Sigmoid colon (tissue), 7 donors: ENCODE results near the gene RPL35. TPM values are rescaled to one million over a fixed set of nuclear protein-coding genes. Genes with fewer than 3 reads are reported as not detected.

Experiments used
- DNase-seq: peaks from one replicate; pipeline ENCODE4 v3.0.0-alpha.2; 2019
- H3K27ac ChIP-seq, 4 donors: fragments of 200-600 bp; sonication (generic); one replicate each; pipeline ENCODE4 v1.5.1; 2016 to 2019; ENCODE audit warnings: mild to moderate bottlenecking in 1 of 4
- H3K27me3 ChIP-seq, 3 donors: fragments of 200-600 bp; sonication (generic); one replicate each; pipeline ENCODE4 v1.5.1; 2019; ENCODE audit warnings: mild to moderate bottlenecking in 1 of 3
- H3K36me3 ChIP-seq, 4 donors: fragments of 200-600 bp; sonication (generic); one replicate each; pipeline ENCODE4 v1.5.1; 2016 to 2019
- H3K4me1 ChIP-seq, 4 donors: fragments of 200-600 bp; sonication (generic); one replicate each; pipeline ENCODE4 v1.5.1; 2017 to 2019
- H3K4me3 ChIP-seq, 4 donors: fragments of 200-600 bp; sonication (generic); one replicate each; pipeline ENCODE4 v1.5.1; 2017 to 2019; ENCODE audit warnings: mild to moderate bottlenecking in 2 of 4, moderate library complexity in 1 of 4
- H3K9me3 ChIP-seq, 4 donors: fragments of 200-600 bp in 3 of 4; sonication (generic) in 3 of 4; one replicate each; pipeline versions ENCODE4 v1.5.1 to v1.6.1; 2013 to 2019
- EP300 ChIP-seq, 4 donors: sonication (generic); formaldehyde crosslinking; IDR thresholded peaks; one replicate each; pipeline ENCODE4 v1.6.1; 2017; ENCODE audit warnings: antibody characterized with exemption in 4 of 4
- POLR2A ChIP-seq, 2 donors: fragments of 450-650 bp; IDR thresholded peaks; one replicate each; pipeline ENCODE4 v1.6.1; 2016; ENCODE audit warnings: antibody characterized with exemption in 2 of 2, mild to moderate bottlenecking in 2 of 2, moderate library complexity in 2 of 2
- POLR2AphosphoS5 ChIP-seq, 4 donors: sonication (generic); formaldehyde crosslinking; IDR thresholded peaks; one replicate each; pipeline ENCODE4 v1.6.1; 2017; ENCODE audit warnings: antibody characterized with exemption in 4 of 4
- WGBS, 2 donors: extraction: QIAGEN DNeasy Blood & Tissue Kit; methylation state at CpG; one replicate each; pipeline ENCODE4 v1.1.7; 2013; 5-methylcytosine and 5-hydroxymethylcytosine counted together
- intact Hi-C: fragments of 100-400 bp; cut with DNase I; formaldehyde crosslinking; loops from one replicate; pipeline ENCODE4 v1.15.1; 2023
- polyA plus RNA-seq, 3 donors: library from polyadenylated mRNA; stranded (reverse); fragments of 200-250 nt; gene quantifications; one replicate each; pipeline ENCODE4 v1.2.3, GENCODE V29; 2013
- total RNA-seq, 4 donors: library from RNA; depleted of rRNA; stranded (reverse); fragments of >200 nt; gene quantifications; one replicate each; pipeline ENCODE4 v1.1.0, GENCODE V29; 2016
- TF ChIP-seq, protein P1 (sequence below), 4 experiments: fragments of 450-650 bp in 3 of 4; fragments of 200-600 bp in 1 of 4; IDR thresholded peaks; one replicate each; pipeline ENCODE4 v1.5.1; 2016 to 2019; ENCODE audit warnings: antibody characterized with exemption in 4 of 4, mild to moderate bottlenecking in 3 of 4, moderate library complexity in 2 of 4
- donor health status: healthy with polysubstance abuse.
- donor health status: Bipolar disorder and iron deficiency.
- donor health status: healthy.

The RPL35 gene
- total and polyA plus RNA-seq, 7 donors = 1,773 to 4,971 (median 3,683) TPM

DNA sequence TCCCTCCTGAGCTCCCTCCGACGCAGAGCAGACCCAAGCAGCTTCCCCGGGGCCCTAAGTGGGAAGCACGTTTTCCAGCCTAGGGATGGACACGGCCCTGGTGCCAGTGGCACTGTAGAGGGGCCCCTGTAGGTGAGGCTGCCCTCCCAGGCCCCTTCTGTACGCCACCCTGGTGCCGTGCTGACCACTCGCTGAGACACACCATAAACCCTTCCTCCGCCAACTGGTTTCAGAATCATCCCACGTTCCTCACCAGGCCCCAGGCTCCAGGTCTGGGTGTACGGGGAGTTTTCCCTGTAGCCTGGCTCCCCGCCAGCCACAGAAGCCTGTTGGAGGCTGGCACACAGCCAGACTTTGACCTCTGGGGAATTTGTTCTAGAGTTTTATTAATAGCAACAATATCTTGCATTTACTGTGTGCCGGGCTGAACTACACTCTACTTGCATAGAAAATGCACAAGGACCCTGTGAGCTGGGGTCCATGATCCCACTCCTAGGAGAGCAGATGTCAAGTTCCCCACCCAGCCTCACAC is 26.7 kb downstream of the RPL35 start:
- H3K27ac ChIP-seq = peak overlapping the region; percentile 58 to 79 (median 66)
- H3K4me1 ChIP-seq = peaks cover 0 to 36% (median 33%) of the 10 kb centered on the region in 4 donors
- H3K36me3 ChIP-seq = no peaks in the 10 kb centered on the region
- no peak for TF ChIP-seq EP300 (IDR thresholded peaks at IDR 0.05)
- TF ChIP-seq POLR2AphosphoS5 (IDR thresholded peaks at IDR 0.05) = peak in 1 of 4 donors; percentile 29
- intact Hi-C loops = loop anchor here (5.0 kb wide), 1 partner anchor 58 kb away; the partner anchor contains the start of gene OLFML2A
- peak; percentile 89 for DNase-seq
- WGBS, 2 donors = 35 to 55% methylated on average over 13 of the region's 13 CpGs
- H3K27me3 ChIP-seq = no peaks in the 10 kb centered on the region
- H3K9me3 ChIP-seq = no peaks in the 10 kb centered on the region
- H3K4me3 ChIP-seq = no peak overlapping the region

DNA sequence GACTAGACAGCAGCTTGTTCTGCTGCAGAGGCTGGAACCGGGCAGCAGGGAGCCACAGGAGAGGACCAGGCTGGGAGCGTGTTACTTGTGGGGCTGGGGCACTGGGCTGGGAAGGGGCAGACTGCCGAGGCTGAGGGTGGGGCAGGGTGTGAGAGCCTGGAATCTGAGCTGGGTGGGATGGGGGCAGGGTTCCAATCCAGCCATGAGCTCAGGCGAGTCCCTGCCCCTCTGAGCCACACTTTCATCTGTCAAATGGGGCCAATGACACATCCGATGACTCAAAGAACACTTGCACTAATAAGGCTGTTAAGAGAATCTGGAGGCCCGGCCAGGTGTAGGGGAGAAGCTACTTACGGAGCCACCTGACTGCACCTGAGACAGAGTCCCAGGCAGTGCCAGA is 27.2 kb downstream of the RPL35 start:
- peak overlapping the region; percentile 58 to 79 (median 66) for H3K27ac ChIP-seq
- TF ChIP-seq, protein P1, sequence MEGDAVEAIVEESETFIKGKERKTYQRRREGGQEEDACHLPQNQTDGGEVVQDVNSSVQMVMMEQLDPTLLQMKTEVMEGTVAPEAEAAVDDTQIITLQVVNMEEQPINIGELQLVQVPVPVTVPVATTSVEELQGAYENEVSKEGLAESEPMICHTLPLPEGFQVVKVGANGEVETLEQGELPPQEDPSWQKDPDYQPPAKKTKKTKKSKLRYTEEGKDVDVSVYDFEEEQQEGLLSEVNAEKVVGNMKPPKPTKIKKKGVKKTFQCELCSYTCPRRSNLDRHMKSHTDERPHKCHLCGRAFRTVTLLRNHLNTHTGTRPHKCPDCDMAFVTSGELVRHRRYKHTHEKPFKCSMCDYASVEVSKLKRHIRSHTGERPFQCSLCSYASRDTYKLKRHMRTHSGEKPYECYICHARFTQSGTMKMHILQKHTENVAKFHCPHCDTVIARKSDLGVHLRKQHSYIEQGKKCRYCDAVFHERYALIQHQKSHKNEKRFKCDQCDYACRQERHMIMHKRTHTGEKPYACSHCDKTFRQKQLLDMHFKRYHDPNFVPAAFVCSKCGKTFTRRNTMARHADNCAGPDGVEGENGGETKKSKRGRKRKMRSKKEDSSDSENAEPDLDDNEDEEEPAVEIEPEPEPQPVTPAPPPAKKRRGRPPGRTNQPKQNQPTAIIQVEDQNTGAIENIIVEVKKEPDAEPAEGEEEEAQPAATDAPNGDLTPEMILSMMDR (IDR thresholded peaks at IDR 0.05) = no peak
- TF ChIP-seq POLR2AphosphoS5 (IDR thresholded peaks at IDR 0.05) = no peak
- H3K4me1 ChIP-seq = peaks cover 0 to 36% (median 32%) of the 10 kb centered on the region in 4 donors

DNA sequence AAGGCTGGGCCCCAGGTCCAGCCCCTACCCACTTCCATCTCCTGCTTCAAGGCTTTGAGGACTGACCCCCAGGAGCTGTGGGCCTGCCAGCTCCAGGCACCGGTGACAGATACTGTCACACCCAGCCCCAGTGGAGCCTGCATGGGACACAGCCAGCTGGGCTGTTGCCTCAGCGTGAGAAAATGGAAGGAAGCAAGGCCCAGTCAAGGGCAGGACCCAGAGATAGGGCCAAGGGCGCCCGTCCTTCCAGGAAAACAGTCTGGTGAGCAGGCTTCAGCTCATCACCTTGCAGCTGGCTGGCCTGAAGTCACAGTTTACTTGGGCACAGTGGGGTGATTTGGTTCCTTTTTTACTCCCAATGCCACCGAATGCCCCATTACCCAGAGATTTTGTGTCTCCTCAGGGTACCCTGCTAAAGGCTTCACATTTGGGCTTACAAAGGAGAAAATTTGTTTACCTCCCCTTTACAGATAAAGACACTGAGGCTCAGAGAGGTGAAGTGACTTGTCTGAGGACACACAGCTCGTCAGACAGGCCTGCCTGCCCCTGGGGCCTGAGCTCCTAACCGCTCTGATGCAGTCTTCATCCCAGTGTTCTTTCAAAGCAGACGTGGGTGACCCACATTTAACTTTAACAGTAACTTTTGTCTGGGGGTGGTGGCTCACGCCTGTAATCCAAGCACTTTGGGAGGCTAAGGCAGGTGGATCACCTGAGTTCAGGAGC is 30.0 kb downstream of the RPL35 start:
- WGBS, 2 donors = 80 to 85% methylated on average over 9 of the region's 9 CpGs
- Histone ChIP-seq H3K4me3 (no peak overlapping the region), H3K4me1 (peaks cover 0 to 36% (median 32%) of the 10 kb centered on the region in 4 donors), H3K27me3 (no peaks in the 10 kb centered on the region), H3K27ac (peak overlapping the region; percentile 76 to 80 (median 79)), H3K9me3 (no peaks in the 10 kb centered on the region), H3K36me3 (no peaks in the 10 kb centered on the region)
- intact Hi-C loops = no loop called here
- TF ChIP-seq EP300 (IDR thresholded peaks at IDR 0.05) = no peak
- TF ChIP-seq POLR2A (IDR thresholded peaks at IDR 0.05) = no peak
- no peak for TF ChIP-seq POLR2AphosphoS5 (IDR thresholded peaks at IDR 0.05)
- TF ChIP-seq, protein P1 (IDR thresholded peaks at IDR 0.05) = no peak
- DNase-seq = no peak

More for the DNA sequence above, 27.2 kb downstream of the RPL35 start:
- H3K9me3 ChIP-seq = no peaks in the 10 kb centered on the region
- H3K36me3 ChIP-seq = no peaks in the 10 kb centered on the region
- no peak overlapping the region for H3K4me3 ChIP-seq
- intact Hi-C loops = no loop called here
- no peak for DNase-seq
- H3K27me3 ChIP-seq = no peaks in the 10 kb centered on the region
- 35 to 73% methylated on average over 7 of the region's 7 CpGs for WGBS, 2 donors

DNA sequence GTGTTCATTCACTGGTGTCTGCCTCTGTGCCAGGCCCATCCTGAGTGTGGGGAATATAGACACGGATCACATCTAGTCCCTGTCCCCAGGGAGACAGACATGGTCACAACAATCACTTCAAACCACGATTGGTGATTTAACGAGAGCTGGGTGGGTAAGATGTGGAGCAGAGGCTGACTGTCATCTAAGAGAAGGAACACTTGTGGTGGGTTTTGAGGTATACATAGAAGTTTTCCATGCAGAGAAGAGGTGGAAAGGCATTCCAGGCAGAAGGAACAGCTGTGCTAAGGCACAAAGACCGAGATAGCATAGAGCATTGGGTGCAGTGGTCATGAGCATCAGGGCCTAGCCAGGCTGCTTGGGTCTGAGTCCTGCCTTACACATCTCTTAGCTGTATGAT is 31.2 kb downstream of the RPL35 start:
- WGBS, 2 donors = 68% methylated on average over 4 of the region's 4 CpGs
- peaks cover 0 to 30% (median 26%) of the 10 kb centered on the region in 4 donors for H3K4me1 ChIP-seq
- intact Hi-C loops = no loop called here
- H3K4me3 ChIP-seq = no peak overlapping the region
- H3K36me3 ChIP-seq = no peaks in the 10 kb centered on the region
- H3K9me3 ChIP-seq = no peaks in the 10 kb centered on the region
- no peak for DNase-seq
- no peaks in the 10 kb centered on the region for H3K27me3 ChIP-seq
- H3K27ac ChIP-seq = no peak overlapping the region
- TF ChIP-seq, protein P1 (IDR thresholded peaks at IDR 0.05) = no peak
- TF ChIP-seq EP300 (IDR thresholded peaks at IDR 0.05) = no peak
- TF ChIP-seq POLR2A (IDR thresholded peaks at IDR 0.05) = no peak
- TF ChIP-seq POLR2AphosphoS5 (IDR thresholded peaks at IDR 0.05) = no peak

DNA sequence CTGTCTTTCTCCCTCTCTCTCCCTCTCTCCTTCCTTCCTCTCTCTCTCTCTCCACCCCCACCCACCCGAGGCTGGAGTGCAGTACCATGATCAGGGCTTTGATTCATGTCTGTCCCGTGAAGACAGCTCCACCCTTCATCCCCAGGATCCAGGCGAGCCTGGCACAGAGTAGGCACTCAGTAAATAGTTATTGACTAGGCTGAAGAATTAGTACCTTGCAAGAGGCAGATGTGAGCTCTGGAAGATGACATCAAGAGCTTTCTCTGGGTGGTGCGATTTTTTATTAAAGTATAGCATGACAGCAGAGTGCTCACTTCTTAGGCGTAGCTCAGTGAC is 32.5 kb downstream of the RPL35 start:
- H3K36me3 ChIP-seq = no peaks in the 10 kb centered on the region
- WGBS, 2 donors = 15 to 49% methylated on average over 5 of the region's 5 CpGs
- peaks cover 0 to 17% (median 13%) of the 10 kb centered on the region in 4 donors for H3K4me1 ChIP-seq
- no peak overlapping the region for H3K4me3 ChIP-seq
- DNase-seq = no peak
- intact Hi-C loops = no loop called here
- H3K27me3 ChIP-seq = no peaks in the 10 kb centered on the region
- no peak overlapping the region for H3K27ac ChIP-seq
- TF ChIP-seq POLR2A (IDR thresholded peaks at IDR 0.05) (no peak), POLR2AphosphoS5 (IDR thresholded peaks at IDR 0.05) (no peak), EP300 (IDR thresholded peaks at IDR 0.05) (no peak)
- TF ChIP-seq, protein P1 (IDR thresholded peaks at IDR 0.05) = no peak
- H3K9me3 ChIP-seq = no peaks in the 10 kb centered on the region
